ENCODE results near the gene PAK2. TPM values are rescaled to one million over a fixed set of nuclear protein-coding genes. Genes with fewer than 3 reads are reported as not detected.
A peak's percentile ranks its signal among the peaks of the same experiment; 100 is the strongest.

The PAK2 gene
- total RNA-seq, 1 donor, result 57.0 TPM

DNA sequence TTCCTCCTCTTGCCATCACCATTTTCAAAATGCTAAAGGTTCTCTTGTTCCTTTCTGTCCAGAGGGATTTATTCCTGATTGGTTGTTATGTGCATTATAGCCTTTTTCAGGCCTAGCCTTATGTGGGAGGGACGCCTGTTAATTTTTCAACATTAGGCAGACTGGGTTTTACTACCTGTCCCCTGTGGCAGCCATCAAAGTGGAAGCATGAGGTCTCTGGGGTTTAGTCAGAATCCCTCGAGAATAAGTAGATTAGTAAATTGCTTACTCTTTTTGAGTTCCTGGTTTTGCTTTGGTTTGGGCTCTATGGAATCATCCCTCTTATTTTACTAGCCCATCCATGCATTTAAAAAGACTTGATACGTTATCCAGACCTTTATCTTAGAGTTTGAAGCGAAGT lies 32.4 kb downstream of the PAK2 start:
- no peak overlapping the region for H3K4me3 ChIP-seq (ENCODE audit: low read depth, low read length)
- TF ChIP-seq, protein P1, sequence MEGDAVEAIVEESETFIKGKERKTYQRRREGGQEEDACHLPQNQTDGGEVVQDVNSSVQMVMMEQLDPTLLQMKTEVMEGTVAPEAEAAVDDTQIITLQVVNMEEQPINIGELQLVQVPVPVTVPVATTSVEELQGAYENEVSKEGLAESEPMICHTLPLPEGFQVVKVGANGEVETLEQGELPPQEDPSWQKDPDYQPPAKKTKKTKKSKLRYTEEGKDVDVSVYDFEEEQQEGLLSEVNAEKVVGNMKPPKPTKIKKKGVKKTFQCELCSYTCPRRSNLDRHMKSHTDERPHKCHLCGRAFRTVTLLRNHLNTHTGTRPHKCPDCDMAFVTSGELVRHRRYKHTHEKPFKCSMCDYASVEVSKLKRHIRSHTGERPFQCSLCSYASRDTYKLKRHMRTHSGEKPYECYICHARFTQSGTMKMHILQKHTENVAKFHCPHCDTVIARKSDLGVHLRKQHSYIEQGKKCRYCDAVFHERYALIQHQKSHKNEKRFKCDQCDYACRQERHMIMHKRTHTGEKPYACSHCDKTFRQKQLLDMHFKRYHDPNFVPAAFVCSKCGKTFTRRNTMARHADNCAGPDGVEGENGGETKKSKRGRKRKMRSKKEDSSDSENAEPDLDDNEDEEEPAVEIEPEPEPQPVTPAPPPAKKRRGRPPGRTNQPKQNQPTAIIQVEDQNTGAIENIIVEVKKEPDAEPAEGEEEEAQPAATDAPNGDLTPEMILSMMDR (IDR thresholded peaks at IDR 0.05; ENCODE audit: insufficient read depth, low read depth, low read length), result no peak
- no peak for DNase-seq (ENCODE audit: low read depth)

DNA sequence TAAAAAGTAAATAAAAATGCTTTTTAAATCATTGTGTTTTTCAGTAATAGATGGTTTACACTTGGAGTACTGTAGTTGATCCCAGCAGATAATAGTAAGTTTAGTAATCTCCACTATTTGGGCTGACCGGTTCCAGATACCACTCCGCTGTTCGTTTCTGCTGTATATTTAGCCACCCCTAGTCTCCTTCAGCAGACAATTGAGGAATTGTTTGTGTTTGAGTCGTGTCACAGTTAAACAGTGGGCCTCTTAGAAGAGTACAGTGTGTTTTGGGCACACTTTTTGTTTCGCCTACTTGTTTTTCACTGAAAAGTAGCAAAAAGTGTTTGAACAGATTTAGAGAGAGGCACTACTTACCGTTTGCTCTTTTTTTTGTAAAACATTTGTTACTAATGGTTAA lies 33.2 kb downstream of the PAK2 start:
- TF ChIP-seq, protein P1 (IDR thresholded peaks at IDR 0.05; ENCODE audit: insufficient read depth, low read depth, low read length), result no peak
- no peak overlapping the region for H3K4me3 ChIP-seq (ENCODE audit: low read depth, low read length)
- DNase-seq (ENCODE audit: low read depth), result no peak

GRCh38 chr3:196774191-196774820 lies 34.6 kb downstream of the PAK2 start:
- no peak overlapping the region for H3K4me3 ChIP-seq (ENCODE audit: low read depth, low read length)
- DNase-seq (ENCODE audit: low read depth), result peak; percentile 41
- TF ChIP-seq, protein P1 (IDR thresholded peaks at IDR 0.05; ENCODE audit: insufficient read depth, low read depth, low read length), result no peak

GRCh38 chr3:196774848-196775422 lies 35.3 kb downstream of the PAK2 start:
- DNase-seq (ENCODE audit: low read depth), result peak; percentile 27
- TF ChIP-seq, protein P1 (IDR thresholded peaks at IDR 0.05; ENCODE audit: insufficient read depth, low read depth, low read length), result no peak
- no peak overlapping the region for H3K4me3 ChIP-seq (ENCODE audit: low read depth, low read length)

GRCh38 chr3:196775938-196776337 lies 36.3 kb downstream of the PAK2 start:
- DNase-seq (ENCODE audit: low read depth), result no peak
- no peak overlapping the region for H3K4me3 ChIP-seq (ENCODE audit: low read depth, low read length)
- TF ChIP-seq, protein P1 (IDR thresholded peaks at IDR 0.05; ENCODE audit: insufficient read depth, low read depth, low read length), result no peak

DNA sequence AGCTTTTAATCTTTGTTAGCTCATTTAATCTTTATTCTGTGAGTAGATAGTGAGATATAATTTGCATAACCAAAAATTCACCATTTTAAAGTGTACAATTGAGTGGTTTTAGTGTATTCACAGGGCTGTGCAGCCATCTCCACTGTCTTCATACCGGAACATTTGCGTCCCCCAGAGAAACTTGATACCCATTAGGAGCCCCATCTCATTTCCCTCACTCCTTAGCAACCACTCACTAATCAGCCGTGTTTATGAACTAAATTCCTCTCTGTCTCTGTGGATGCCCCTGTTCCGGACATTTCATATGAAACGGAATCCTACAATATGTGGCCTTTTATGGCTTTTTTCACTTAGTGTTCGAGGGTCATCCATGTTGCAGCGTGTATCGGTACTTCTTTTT lies 38.2 kb downstream of the PAK2 start:
- DNase-seq (ENCODE audit: low read depth), result no peak
- H3K4me3 ChIP-seq (ENCODE audit: low read depth, low read length), result no peak overlapping the region
- TF ChIP-seq, protein P1 (IDR thresholded peaks at IDR 0.05; ENCODE audit: insufficient read depth, low read depth, low read length), result no peak

- no peak overlapping the region for H3K4me3 ChIP-seq (ENCODE audit: low read depth, low read length)
- DNase-seq (ENCODE audit: low read depth), result peak; percentile 81
- TF ChIP-seq, protein P1 (IDR thresholded peaks at IDR 0.05; ENCODE audit: insufficient read depth, low read depth, low read length), result no peak
These were observed 39.1 kb downstream of the PAK2 start for GRCh38 chr3:196778755-196779154.
